Fibroblast of villous mesenchyme (primary cell): ENCODE measurements around the gene CFAP74. TPM values are rescaled to one million over a fixed set of nuclear protein-coding genes. Genes with fewer than 3 reads are reported as not detected.
"Not testable (repeated sequence)": the region's sequence is repeated elsewhere in the genome, so short reads cannot be mapped to it uniquely, and the experiment has no call there.

Source experiments
- DNase-seq: peaks from one replicate; pipeline ENCODE4 v3.0.0-alpha.2; 2010; ENCODE audit warnings: low read depth
- H3K4me3 ChIP-seq: 2 replicates; pipeline ENCODE4 v1.5.1; 2011; ENCODE audit warnings: low read depth, mild to moderate bottlenecking, low read length
- total RNA-seq: library from RNA; depleted of rRNA; stranded (reverse); fragments of >200 nt; gene quantifications from 2 replicates; pipeline ENCODE4 v1.2.3, GENCODE V29; 2012
- TF ChIP-seq, protein P1 (sequence below): IDR thresholded peaks from 2 replicates; pipeline ENCODE4 v1.5.1; 2012; ENCODE audit warnings: low read depth, mild to moderate bottlenecking, low read length; ENCODE audit not compliant: insufficient read depth

CFAP74 gene
- total RNA-seq, 1 donor = not detected

- TF ChIP-seq, protein P1, sequence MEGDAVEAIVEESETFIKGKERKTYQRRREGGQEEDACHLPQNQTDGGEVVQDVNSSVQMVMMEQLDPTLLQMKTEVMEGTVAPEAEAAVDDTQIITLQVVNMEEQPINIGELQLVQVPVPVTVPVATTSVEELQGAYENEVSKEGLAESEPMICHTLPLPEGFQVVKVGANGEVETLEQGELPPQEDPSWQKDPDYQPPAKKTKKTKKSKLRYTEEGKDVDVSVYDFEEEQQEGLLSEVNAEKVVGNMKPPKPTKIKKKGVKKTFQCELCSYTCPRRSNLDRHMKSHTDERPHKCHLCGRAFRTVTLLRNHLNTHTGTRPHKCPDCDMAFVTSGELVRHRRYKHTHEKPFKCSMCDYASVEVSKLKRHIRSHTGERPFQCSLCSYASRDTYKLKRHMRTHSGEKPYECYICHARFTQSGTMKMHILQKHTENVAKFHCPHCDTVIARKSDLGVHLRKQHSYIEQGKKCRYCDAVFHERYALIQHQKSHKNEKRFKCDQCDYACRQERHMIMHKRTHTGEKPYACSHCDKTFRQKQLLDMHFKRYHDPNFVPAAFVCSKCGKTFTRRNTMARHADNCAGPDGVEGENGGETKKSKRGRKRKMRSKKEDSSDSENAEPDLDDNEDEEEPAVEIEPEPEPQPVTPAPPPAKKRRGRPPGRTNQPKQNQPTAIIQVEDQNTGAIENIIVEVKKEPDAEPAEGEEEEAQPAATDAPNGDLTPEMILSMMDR = no peak
- DNase-seq = no peak
Measured at GRCh38 chr1:1987142-1987510, 16.5 kb downstream of the CFAP74 start.

GRCh38 chr1:1986451-1987141 lies 17.0 kb downstream of the CFAP74 start:
- TF ChIP-seq, protein P1 = no peak
- DNase-seq = no peak

More at GRCh38 chr1:1987142-1987510, 16.5 kb downstream of the CFAP74 start:
- H3K4me3 ChIP-seq = no peak overlapping the region

GRCh38 chr1:1985375-1986050 lies 18.1 kb downstream of the CFAP74 start:
- DNase-seq = no peak
- no peak overlapping the region for H3K4me3 ChIP-seq
- TF ChIP-seq, protein P1 = no peak

More at GRCh38 chr1:1986451-1987141, 17.0 kb downstream of the CFAP74 start:
- H3K4me3 ChIP-seq = no peak overlapping the region

- TF ChIP-seq, protein P1 = no peak
- no peak overlapping the region for H3K4me3 ChIP-seq
- no peak for DNase-seq
Measured at GRCh38 chr1:1984560-1985070, 19.0 kb downstream of the CFAP74 start.

- TF ChIP-seq, protein P1 = no peak
- no peak for DNase-seq
- no peak overlapping the region for H3K4me3 ChIP-seq
Measured at GRCh38 chr1:1982379-1983232, 21.0 kb downstream of the CFAP74 start.

DNA sequence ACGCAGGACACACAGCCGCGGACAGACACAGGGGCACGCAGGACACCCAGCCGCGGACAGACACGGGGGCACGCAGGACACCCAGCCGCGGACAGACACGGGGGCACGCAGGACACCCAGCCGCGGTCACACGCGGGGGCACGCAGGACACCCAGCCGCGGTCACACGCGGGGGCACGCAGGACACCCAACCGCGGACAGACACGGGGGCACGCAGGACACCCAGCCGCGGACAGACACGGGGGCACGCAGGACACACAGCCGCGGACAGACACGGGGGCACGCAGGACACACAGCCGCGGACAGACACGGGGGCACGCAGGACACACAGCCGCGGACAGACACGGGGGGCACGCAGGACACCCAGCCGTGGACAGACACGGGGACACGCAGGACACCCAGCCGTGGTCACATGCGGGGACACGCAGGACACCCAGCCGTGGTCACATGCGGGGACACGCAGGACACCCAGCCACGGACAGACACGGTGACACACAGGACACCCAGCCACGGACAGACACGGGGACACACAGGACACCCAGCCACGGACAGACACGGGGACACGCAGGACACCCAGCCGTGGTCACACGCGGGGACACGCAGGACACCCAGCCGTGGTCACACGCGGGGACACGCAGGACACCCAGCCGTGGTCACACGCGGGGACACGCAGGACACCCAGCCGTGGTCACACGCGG lies 21.8 kb downstream of the CFAP74 start:
- H3K4me3 ChIP-seq, DNase-seq: not testable (repeated sequence)

- no peak for DNase-seq
- H3K4me3 ChIP-seq = no peak overlapping the region
- TF ChIP-seq, protein P1 = no peak
Measured at GRCh38 chr1:1981142-1981500, 22.5 kb downstream of the CFAP74 start.
